Right lobe of liver (tissue), 6 donors: Measurements from ENCODE around the gene FBXO39. TPM values are rescaled to one million over a fixed set of nuclear protein-coding genes. Genes with fewer than 3 reads are reported as not detected.

Experiments
- ATAC-seq, 4 donors: fragments of 200-7000 bp; cut with Tn5 transposase; one replicate each; pipeline ENCODE4 v1.9.1; 2020; ENCODE audit warnings: mild to moderate bottlenecking in 4 of 4, moderate library complexity in 4 of 4
- DNase-seq, 3 donors: peaks; one replicate each; pipeline ENCODE4 v3.0.0-alpha.2; 2020
- H3K27ac ChIP-seq, 3 donors: fragments of 200-600 bp; one replicate each; pipeline ENCODE4 v1.8.0; 2022
- H3K27me3 ChIP-seq, 2 donors: fragments of 200-600 bp; one replicate each; pipeline ENCODE4 v1.8.0; 2022
- H3K36me3 ChIP-seq, 4 donors: fragments of 200-600 bp; sonication (generic) in 1 of 4; one replicate each; pipeline versions ENCODE4 v1.5.1 to v1.8.0; 2017 to 2022; ENCODE audit warnings: control low read depth in 1 of 4
- H3K4me1 ChIP-seq, 4 donors: fragments of 200-600 bp; sonication (generic) in 1 of 4; one replicate each; pipeline versions ENCODE4 v1.5.1 to v1.8.0; 2017 to 2022; ENCODE audit warnings: control low read depth in 1 of 4
- H3K4me3 ChIP-seq, 3 donors: fragments of 200-600 bp; one replicate each; pipeline ENCODE4 v1.8.0; 2022
- H3K9me3 ChIP-seq, 4 donors: fragments of 200-600 bp; sonication (generic) in 1 of 4; one replicate each; pipeline versions ENCODE4 v1.5.1 to v1.8.0; 2017 to 2022; ENCODE audit warnings: control low read depth in 1 of 4
- CTCF ChIP-seq, 4 donors: fragments of 200-600 bp in 3 of 4; fragments of 450-650 bp in 1 of 4; IDR thresholded peaks; one replicate each; pipeline versions ENCODE4 v1.5.1 to v1.8.0; 2016 to 2022; ENCODE audit warnings: antibody characterized with exemption in 4 of 4, mild to moderate bottlenecking in 2 of 4
- POLR2A ChIP-seq: fragments of 450-650 bp; IDR thresholded peaks from one replicate; pipeline ENCODE4 v1.6.1; 2017; ENCODE audit warnings: antibody characterized with exemption, mild to moderate bottlenecking
- WGBS: methylation state at CpG from one replicate; pipeline ENCODE4 v1.1.6; 2018; ENCODE audit warnings: low coverage, low lambda C conversion rate; ENCODE audit not compliant: insufficient coverage; ENCODE audit errors: missing lambda C conversion rate; 5-methylcytosine and 5-hydroxymethylcytosine counted together
- intact Hi-C, 2 donors: fragments of 100-400 bp; cut with DNase I; formaldehyde crosslinking; loops; one replicate each; pipeline versions ENCODE4 v1.11.2 to v1.14.1; 2022
- total RNA-seq, 6 experiments: library from RNA; depleted of rRNA in 2 of 6; stranded (reverse); fragments of >200 nt in 2 of 6; fragmentation: NEBNext Ultra II Directional in 3 of 6; extraction: Animal tissue kit (Norgen Biotek cat#: 25700) in 3 of 6; gene quantifications; one replicate each; pipeline versions ENCODE4 v1.1.0 to v1.2.4, GENCODE V29; 2016 to 2023
- donor health status: DM: no; HTN: yes; CAD: no.
- donor health status: DM: no; HTN: no; CAD: no.
- donor health status: DM: no; HTN: no; CAD: no.
- donor health status: DM: no; HTN: yes; CAD: no.
- donor health status: DM: no; HTN: yes; CAD: no.

FBXO39 gene
- total RNA-seq, 6 experiments from 2014 or later: 0.33 to 1.2 (median 0.49) TPM; not detected in 1

DNA sequence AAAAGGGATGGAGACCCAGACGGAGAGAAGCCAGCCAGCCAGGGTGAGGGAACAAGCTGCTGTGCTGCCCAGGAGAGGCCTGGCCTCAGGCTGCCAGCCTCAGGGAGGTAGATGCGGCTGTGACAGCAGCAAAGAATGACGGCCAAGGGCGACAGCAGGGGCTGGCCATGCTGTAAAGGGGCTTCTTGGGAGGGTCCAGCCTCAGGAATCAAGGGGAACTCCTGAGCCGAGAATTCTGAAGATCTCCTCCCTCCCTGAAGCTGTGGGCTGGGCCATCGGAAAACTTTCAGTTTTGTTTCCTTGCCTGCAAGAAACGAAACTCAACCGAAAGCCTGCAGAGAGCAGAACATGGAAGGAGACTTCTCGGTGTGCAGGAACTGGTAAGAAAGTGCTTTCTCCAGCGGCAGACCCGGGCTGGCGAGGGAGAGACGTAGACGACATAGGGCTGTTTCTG is 20.3 kb upstream of the FBXO39 start, which contains the start of gene XAF1:
XAF1 (plus strand) TSS at position 316 of the 454 bp plus-strand sequence; CDS start at position 349, 33 bp downstream.
- peak within 1 kb of the TSS; percentile 91 to 97 (median 92) for H3K27ac ChIP-seq
- H3K4me3 ChIP-seq: peak within 1 kb of the TSS; percentile 59 to 70 (median 64)
- 2% methylated on average over 13 of the region's 14 CpGs for WGBS
- H3K27me3 ChIP-seq: no peaks in the 10 kb centered on the region
- peak in 2 of 3 donors; percentile 40 to 51 for DNase-seq
- intact Hi-C loops: no loop called here
- peaks cover 0 to 46% (median 17%) of the 10 kb centered on the region in 4 donors for H3K4me1 ChIP-seq
- TF ChIP-seq POLR2A: peak; percentile 55
- no peak for TF ChIP-seq CTCF (IDR thresholded peaks at IDR 0.05)
- H3K36me3 ChIP-seq: peaks cover 0 to 17% (median 9%) of the 10 kb centered on the region in 4 donors
- peak; percentile 34 to 61 (median 54) for ATAC-seq
- H3K9me3 ChIP-seq: no peaks in the 10 kb centered on the region

GRCh38 chr17:6756425-6757031 is 19.5 kb upstream of the FBXO39 start:
- WGBS: 8% methylated on average over 12 of the region's 13 CpGs
- DNase-seq (no peak), ATAC-seq (peak in 2 of 4 donors; percentile 6 to 7)
- peaks cover 0 to 45% (median 17%) of the 10 kb centered on the region in 4 donors for H3K4me1 ChIP-seq
- H3K4me3 ChIP-seq: peak overlapping the region; percentile 59 to 70 (median 64)
- no peak for TF ChIP-seq CTCF (IDR thresholded peaks at IDR 0.05)
- no peak for TF ChIP-seq POLR2A
- H3K27me3 ChIP-seq: no peaks in the 10 kb centered on the region
- peak overlapping the region; percentile 91 to 97 (median 92) for H3K27ac ChIP-seq
- H3K36me3 ChIP-seq: peaks cover 0 to 24% (median 14%) of the 10 kb centered on the region in 4 donors
- intact Hi-C loops: no loop called here
- H3K9me3 ChIP-seq: no peaks in the 10 kb centered on the region

DNA sequence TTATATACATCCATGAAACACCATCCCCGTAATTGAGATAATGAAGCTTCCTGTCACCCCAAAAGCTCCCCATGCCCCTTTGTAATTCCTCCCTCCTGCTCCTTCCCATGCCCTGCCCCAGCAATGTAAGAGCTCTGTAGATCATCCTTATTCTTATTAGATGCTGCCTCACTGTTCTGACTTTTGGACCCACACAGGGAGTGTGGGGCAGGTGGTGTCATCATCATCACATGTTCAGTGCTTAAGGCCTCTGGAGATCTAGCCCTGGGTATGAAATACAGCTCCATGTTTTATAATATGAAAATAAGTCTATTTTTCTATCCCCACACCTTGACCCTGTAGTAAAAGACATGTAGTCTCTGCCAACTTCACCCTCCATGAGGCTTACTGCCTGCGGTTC is 18.3 kb upstream of the FBXO39 start:
- no peaks in the 10 kb centered on the region for H3K27me3 ChIP-seq
- peak in 1 of 4 donors; percentile 21 for ATAC-seq
- intact Hi-C loops: no loop called here

DNA sequence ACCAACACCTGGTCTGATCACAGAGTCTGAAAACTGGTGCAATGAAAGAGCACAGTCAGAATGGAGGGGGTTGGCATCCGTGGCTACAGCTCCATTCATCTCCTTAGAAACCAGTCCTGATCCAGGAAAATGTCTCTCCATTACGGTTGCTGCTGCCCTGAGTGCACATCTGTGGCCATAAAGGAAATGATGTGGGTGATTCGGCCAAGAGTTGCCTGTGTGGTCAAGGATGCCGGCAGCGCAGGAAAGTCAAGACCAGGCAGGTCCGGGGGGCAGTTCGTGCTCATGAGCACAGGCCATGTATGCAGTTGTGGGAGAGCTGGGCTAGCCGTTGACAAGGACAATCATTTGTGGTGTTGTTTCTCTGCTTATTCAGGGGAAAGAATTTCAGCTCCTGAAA is 14.2 kb upstream of the FBXO39 start:
- WGBS: 88% methylated on average over 5 of the region's 8 CpGs
- Histone ChIP-seq H3K4me1 (peaks cover 0 to 12% (median 5%) of the 10 kb centered on the region in 4 donors), H3K9me3 (no peaks in the 10 kb centered on the region), H3K27ac (no peak overlapping the region), H3K4me3 (no peak overlapping the region), H3K36me3 (peaks cover 0 to 68% (median 41%) of the 10 kb centered on the region in 4 donors), H3K27me3 (no peaks in the 10 kb centered on the region)
- intact Hi-C loops: no loop called here
- DNase-seq: no peak
- ATAC-seq: no peak
- TF ChIP-seq POLR2A (no peak), CTCF (IDR thresholded peaks at IDR 0.05) (no peak)

More for the DNA sequence above, 18.3 kb upstream of the FBXO39 start:
- 78% methylated on average over 2 of the region's 2 CpGs for WGBS
- Histone ChIP-seq H3K36me3 (peaks cover 0 to 33% (median 20%) of the 10 kb centered on the region in 4 donors), H3K27ac (no peak overlapping the region), H3K4me1 (peaks cover 0 to 32% (median 12%) of the 10 kb centered on the region in 4 donors), H3K4me3 (no peak overlapping the region), H3K9me3 (no peaks in the 10 kb centered on the region)
- no peak for DNase-seq
- no peak for TF ChIP-seq CTCF (IDR thresholded peaks at IDR 0.05)
- TF ChIP-seq POLR2A: no peak
